Thoracic aorta (tissue), 2 donors: Measurements from ENCODE around the gene ANKRD27. TPM values are rescaled to one million over a fixed set of nuclear protein-coding genes. Genes with fewer than 3 reads are reported as not detected.

Source experiments
- ATAC-seq: fragments of 150-250 bp; one replicate; pipeline ENCODE4 v1.8.0; 2017; ENCODE audit warnings: low read depth; ENCODE audit not compliant: insufficient number of reproducible peaks, low FRiP score
- DNase-seq: peaks from one replicate; pipeline ENCODE4 v3.0.0-alpha.2; 2020; ENCODE audit warnings: low spot score
- H3K27ac ChIP-seq, 2 donors: fragments of 200-600 bp; sonication (generic); 1 replicate in 1 of 2; 2 replicates in 1 of 2; pipeline ENCODE4 v1.5.1; 2016; ENCODE audit warnings: mild to moderate bottlenecking in 2 of 2, moderate library complexity in 2 of 2
- H3K27me3 ChIP-seq: fragments of 200-600 bp; sonication (generic); replicated peaks from 2 replicates; pipeline ENCODE4 v1.6.0; 2016; ENCODE audit warnings: mild to moderate bottlenecking; ENCODE audit not compliant: insufficient read depth
- H3K36me3 ChIP-seq: fragments of 200-600 bp; sonication (generic); one replicate; pipeline ENCODE4 v1.5.1; 2016
- H3K4me1 ChIP-seq, 2 donors: fragments of 200-600 bp; sonication (generic); 1 replicate in 1 of 2; 2 replicates in 1 of 2; pipeline versions ENCODE4 v1.5.1 to v1.6.0; 2016; ENCODE audit warnings: low read depth in 2 of 2, mild to moderate bottlenecking in 1 of 2; ENCODE audit not compliant: control insufficient read depth in 1 of 2
- H3K4me3 ChIP-seq: fragments of 200-600 bp; sonication (generic); 2 replicates; pipeline ENCODE4 v1.5.1; 2016; ENCODE audit warnings: mild to moderate bottlenecking
- H3K9me3 ChIP-seq: fragments of 200-600 bp; sonication (generic); 2 replicates; pipeline ENCODE4 v1.5.1; 2016
- total RNA-seq, 2 donors: library from RNA; depleted of rRNA; stranded (reverse); fragments of >200 nt; gene quantifications; one replicate each; pipeline versions ENCODE4 v1.1.0 to v1.2.3, GENCODE V29; 2016
- TF ChIP-seq, protein P1 (sequence below): fragments of 200-600 bp; sonication (generic); IDR thresholded peaks from one replicate; pipeline ENCODE4 v1.5.1; 2019; ENCODE audit warnings: antibody characterized with exemption

ANKRD27 gene
- total RNA-seq, 2 donors from 2014 or later: 26.8 to 33.8 TPM

DNA sequence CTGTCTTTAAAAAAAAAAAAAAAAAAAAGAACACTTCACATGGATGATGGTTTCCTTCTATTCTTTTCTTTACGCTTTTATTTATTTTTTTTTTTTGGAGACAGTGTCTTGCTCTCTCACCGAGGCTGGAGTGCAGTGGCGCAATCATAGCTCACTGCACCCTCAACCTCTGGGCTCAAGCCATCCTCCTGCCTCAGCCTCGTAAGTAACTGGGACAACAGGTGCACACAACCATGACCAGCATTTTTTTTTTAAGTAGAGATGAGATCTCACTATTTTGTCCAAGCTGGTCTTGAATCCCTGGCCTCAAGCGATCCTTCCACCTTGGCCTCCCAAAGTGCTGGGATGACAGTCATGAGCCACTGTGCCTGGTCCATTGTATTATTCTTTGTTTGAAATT lies 24.3 kb downstream of the ANKRD27 start:
- H3K36me3 ChIP-seq: peaks cover 24% of the 10 kb centered on the region
- H3K27me3 ChIP-seq: no peaks in the 10 kb centered on the region
- H3K27ac ChIP-seq: no peak overlapping the region
- TF ChIP-seq, protein P1, sequence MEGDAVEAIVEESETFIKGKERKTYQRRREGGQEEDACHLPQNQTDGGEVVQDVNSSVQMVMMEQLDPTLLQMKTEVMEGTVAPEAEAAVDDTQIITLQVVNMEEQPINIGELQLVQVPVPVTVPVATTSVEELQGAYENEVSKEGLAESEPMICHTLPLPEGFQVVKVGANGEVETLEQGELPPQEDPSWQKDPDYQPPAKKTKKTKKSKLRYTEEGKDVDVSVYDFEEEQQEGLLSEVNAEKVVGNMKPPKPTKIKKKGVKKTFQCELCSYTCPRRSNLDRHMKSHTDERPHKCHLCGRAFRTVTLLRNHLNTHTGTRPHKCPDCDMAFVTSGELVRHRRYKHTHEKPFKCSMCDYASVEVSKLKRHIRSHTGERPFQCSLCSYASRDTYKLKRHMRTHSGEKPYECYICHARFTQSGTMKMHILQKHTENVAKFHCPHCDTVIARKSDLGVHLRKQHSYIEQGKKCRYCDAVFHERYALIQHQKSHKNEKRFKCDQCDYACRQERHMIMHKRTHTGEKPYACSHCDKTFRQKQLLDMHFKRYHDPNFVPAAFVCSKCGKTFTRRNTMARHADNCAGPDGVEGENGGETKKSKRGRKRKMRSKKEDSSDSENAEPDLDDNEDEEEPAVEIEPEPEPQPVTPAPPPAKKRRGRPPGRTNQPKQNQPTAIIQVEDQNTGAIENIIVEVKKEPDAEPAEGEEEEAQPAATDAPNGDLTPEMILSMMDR: no peak
- DNase-seq (no peak), ATAC-seq (no peak)
- no peak overlapping the region for H3K4me3 ChIP-seq
- H3K4me1 ChIP-seq: peaks cover 0 to 10% of the 10 kb centered on the region in 2 donors
- no peaks in the 10 kb centered on the region for H3K9me3 ChIP-seq

DNA sequence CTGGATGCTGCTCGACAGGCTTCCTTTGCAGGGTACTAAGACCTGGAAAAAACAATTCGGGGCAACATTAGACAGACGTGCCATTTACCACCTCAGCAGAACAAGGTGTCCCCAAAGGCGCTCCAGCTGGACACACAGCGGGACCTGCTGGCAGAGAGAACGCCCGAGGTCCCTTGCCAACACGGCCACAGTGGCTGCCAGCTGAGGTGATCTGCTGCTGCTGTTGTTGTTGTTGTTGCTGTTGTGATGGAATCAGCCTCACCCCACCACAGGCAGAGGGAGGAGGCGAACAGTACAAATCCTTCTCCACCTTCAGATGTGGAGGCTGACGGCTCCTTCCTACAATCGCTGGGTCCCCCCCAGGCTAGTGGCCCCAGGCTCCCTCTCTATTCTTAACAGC lies 25.2 kb downstream of the ANKRD27 start:
- H3K4me1 ChIP-seq: peaks cover 0 to 10% of the 10 kb centered on the region in 2 donors
- no peaks in the 10 kb centered on the region for H3K27me3 ChIP-seq
- ATAC-seq (no peak), DNase-seq (no peak)
- TF ChIP-seq, protein P1: no peak
- H3K27ac ChIP-seq: no peak overlapping the region
- H3K4me3 ChIP-seq: no peak overlapping the region
- H3K9me3 ChIP-seq: no peaks in the 10 kb centered on the region
- H3K36me3 ChIP-seq: peaks cover 25% of the 10 kb centered on the region

DNA sequence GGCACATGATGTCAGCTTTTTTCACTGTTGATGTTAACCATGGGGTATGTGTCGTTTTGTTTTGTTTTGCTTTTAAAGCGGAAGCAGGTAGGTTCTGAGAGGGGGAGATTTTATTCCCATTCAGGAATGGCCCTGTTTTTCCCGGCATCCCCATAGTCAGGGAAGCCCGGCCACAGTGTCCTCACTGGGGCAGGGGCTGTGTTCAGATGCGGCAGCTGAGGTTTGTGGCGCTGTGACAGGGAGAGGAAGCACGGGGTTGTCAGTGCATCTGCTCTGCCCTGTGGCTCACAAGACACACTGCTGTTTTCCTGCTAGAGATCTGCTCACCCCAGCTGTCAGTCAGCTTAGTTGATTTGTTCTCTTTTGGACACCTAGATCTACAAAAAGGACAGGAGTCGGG lies 27.6 kb downstream of the ANKRD27 start:
- ATAC-seq (no peak), DNase-seq (no peak)
- Histone ChIP-seq H3K4me1 (peaks cover 0 to 1% of the 10 kb centered on the region in 2 donors), H3K36me3 (peaks cover 46% of the 10 kb centered on the region), H3K27me3 (no peaks in the 10 kb centered on the region), H3K4me3 (no peak overlapping the region), H3K27ac (no peak overlapping the region), H3K9me3 (no peaks in the 10 kb centered on the region)
- TF ChIP-seq, protein P1: no peak

DNA sequence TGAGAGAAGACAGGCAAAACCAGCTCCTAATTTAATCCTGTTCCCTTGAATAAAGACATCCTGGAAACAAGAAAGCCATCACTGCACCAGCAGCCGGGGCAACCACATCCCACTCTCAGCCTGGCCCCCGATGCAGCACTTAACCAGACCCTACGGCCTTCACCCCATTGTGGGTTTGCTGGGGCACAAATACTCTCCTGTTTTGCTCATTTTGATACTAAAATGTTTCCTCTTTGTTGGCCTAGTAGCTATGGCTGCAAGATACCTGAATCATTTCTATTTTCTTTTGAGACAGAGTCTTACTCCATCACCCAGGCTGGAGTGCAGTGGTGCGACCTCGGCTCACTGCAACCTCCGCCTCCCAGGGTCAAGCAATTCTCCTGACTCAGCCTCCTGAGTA lies 28.4 kb downstream of the ANKRD27 start:
- H3K36me3 ChIP-seq: peaks cover 53% of the 10 kb centered on the region
- no peaks in the 10 kb centered on the region for H3K9me3 ChIP-seq
- DNase-seq: no peak
- no peak overlapping the region for H3K4me3 ChIP-seq
- H3K27me3 ChIP-seq: no peaks in the 10 kb centered on the region
- no peaks in the 10 kb centered on the region for H3K4me1 ChIP-seq
- no peak overlapping the region for H3K27ac ChIP-seq
- TF ChIP-seq, protein P1: no peak
- no peak for ATAC-seq

DNA sequence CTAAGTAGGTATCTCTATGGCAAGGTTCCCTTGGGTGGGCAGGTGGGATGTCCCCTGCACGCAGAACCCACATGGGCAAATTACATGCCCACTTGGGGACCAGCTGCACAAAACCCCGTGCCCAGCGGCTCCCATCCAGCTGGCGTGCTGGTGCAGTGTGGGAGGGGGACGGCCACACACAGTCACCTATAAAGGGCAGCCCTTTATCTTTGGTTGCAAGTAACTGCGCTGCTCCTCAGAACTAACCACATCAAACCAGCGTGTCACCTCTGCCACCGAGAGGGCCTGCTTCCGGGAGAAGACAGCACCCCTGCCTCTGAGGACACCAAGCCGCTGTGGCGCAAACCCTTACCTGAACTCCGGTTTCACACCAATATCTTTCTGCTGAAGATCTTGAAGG lies 32.2 kb downstream of the ANKRD27 start:
- Histone ChIP-seq H3K27ac (no peak overlapping the region), H3K4me3 (no peak overlapping the region), H3K36me3 (peaks cover 59% of the 10 kb centered on the region), H3K4me1 (no peaks in the 10 kb centered on the region), H3K9me3 (no peaks in the 10 kb centered on the region), H3K27me3 (no peaks in the 10 kb centered on the region)
- TF ChIP-seq, protein P1: no peak
- no peak for DNase-seq
- ATAC-seq: no peak
